ENCODE data around the gene TMA7B.

The TMA7B gene

GRCh38 chr22:39954584-39955055 is 5.6 kb upstream of the TMA7B start:
- peak; percentile 65 for DNase-seq

- DNase-seq: no peak
Measured at GRCh38 chr22:39955675-39956074, 4.5 kb upstream of the TMA7B start.

- no peak for DNase-seq
Measured at GRCh38 chr22:39956932-39957664, 3.1 kb upstream of the TMA7B start.

- no peak for DNase-seq
Measured at GRCh38 chr22:39958009-39958711, 2.0 kb upstream of the TMA7B start.

- no peak for DNase-seq
Measured at GRCh38 chr22:39958949-39959639, 1.1 kb upstream of the TMA7B start.

GRCh38 chr22:39960791-39961746 is 872 bp downstream of the TMA7B start:
- peak; percentile 96 for DNase-seq

DNA sequence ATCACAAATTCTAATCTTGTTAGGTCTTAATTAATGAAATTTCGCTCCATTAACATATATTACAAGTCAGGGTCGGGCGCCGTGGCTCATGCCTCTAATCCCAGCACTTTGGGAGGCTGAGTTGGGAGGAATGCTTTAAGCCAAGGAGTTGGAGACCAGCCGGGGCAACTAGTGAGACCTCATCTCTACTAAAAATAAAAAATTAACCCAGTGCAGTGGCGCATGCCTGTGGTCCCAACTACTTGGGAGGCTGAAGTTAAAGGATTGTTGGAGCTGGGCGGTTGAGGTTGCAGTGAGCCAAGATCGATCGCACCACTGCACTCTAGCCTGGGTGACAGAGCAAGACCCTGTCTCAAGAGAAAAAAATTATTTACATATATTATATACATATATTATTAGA is 1.9 kb downstream of the TMA7B start:
- no peak for DNase-seq

GRCh38 chr22:39965748-39966147 is 5.6 kb downstream of the TMA7B start:
- DNase-seq: no peak

- no peak for DNase-seq
Measured at GRCh38 chr22:39966470-39966869, 6.3 kb downstream of the TMA7B start.

- no peak for DNase-seq
Measured at GRCh38 chr22:39967103-39967829, 7.1 kb downstream of the TMA7B start.

DNA sequence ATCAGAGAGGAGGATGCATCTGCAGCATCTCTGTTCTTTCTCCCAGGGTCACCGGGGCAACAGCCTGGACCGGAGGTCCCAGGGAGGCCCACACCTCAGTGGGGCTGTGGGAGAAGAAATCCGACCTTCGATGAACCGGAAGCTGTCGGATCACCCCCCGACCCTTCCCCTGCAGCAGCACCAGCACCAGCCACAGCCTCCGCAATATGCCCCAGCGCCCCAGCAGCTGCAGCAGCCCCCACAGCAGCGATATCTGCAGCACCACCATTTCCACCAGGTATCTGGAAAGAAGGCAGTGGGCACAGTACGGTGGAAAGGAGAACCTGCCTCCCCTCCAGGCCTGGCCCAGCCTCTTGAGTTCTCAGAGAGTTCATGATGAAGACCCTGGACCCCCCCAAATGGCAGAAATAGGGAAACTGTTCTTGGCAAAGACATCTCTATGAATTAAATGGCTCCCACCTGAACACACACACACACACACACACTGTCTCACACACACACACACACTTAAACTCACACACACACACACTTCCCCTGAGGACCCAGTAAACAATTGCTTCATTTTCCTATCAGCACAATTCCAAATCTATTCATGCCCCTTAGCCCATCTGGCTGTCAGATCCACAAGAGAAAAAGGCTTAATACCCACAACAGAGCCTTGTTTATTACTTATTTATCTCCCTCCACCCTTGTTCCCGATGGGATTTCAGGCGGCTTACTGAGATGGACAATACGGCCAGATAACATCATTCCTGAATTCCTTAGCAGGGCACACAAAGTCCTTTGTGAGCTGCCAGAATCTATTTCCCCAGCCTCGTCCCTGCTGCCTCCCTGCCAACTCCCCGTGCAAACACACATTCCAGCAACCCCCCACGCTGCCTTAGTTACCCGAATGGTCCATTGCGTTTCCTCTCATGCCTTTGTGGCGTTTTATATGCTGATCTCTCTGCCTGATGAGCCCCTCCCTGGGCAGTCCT is 8.1 kb downstream of the TMA7B start:
- no peak for DNase-seq

GRCh38 chr22:39970742-39971141 is 10.5 kb downstream of the TMA7B start:
- DNase-seq: no peak

GRCh38 chr22:39972641-39973040 is 12.4 kb downstream of the TMA7B start:
- DNase-seq: no peak

DNA sequence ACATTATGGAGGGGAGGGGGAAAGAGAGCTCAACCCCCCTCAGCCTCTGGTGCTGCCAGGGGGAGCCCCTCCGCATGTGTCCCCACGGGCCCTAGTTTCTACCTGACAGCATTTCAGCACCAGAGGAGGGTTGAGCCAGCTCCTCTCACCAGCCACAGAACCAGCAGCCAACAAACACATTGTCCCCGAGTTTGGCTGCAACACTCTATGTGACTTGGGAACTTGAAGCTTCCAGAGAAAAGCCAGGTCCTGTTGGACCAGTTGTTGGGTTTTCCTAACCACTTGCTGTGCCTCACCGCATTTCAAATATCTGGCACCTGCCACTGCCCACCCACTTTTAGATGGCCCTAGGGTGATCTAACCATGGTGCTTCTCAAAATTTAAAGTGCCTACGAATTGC is 13.5 kb downstream of the TMA7B start:
- DNase-seq: no peak

GRCh38 chr22:39974065-39974464 is 13.9 kb downstream of the TMA7B start:
- no peak for DNase-seq

DNA sequence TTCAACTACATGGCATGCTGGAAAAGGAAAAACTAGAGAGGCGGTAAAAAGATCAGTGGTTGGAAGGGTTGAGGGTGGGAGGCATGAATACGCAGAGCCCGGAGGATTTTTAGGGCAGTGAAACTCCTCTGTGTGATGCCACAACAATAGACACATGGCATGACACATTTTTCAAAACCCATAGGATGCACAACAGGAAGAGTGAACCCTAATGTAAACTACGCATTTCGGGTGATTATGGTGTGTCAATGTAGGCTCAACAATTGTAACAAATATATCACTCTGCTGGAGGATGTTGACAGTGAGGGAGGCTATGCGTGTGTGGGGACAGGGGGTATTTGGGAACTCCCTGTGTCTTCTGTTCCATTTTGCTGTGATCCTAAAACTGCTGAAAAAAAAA is 18.9 kb downstream of the TMA7B start:
- no peak for DNase-seq

- no peak for DNase-seq
Measured at GRCh38 chr22:39979458-39979857, 19.3 kb downstream of the TMA7B start.

- DNase-seq: no peak
Measured at GRCh38 chr22:39980596-39980995, 20.4 kb downstream of the TMA7B start.

GRCh38 chr22:39983346-39983745 is 23.1 kb downstream of the TMA7B start:
- DNase-seq: no peak

- no peak for DNase-seq
Measured at GRCh38 chr22:39984006-39984405, 23.8 kb downstream of the TMA7B start.

DNA sequence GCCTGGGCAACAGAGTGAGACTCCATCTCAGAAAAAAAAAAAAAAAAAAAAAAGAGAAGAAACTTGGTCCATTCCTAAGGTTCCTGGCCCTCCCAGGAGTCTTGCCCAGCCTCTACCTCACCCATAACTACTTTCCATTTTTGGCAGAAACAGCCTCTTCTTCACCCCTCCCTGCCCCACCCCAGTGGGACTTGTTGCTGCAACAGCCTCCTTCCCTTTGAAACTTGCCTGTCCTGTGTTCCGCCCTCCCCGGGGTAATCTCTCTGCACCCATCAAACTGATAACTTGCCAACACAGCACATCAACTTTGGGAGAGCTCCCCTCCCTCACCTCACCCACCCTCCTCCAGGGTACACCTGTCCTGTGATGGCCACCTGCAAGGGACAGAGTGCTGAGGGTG is 24.5 kb downstream of the TMA7B start:
- no peak for DNase-seq
